ENCODE data around the gene SAMD4A. TPM values are rescaled to one million over a fixed set of nuclear protein-coding genes. Genes with fewer than 3 reads are reported as not detected.

The SAMD4A gene
- total RNA-seq, 1 donor from 2014 or later: 14.4 TPM

DNA sequence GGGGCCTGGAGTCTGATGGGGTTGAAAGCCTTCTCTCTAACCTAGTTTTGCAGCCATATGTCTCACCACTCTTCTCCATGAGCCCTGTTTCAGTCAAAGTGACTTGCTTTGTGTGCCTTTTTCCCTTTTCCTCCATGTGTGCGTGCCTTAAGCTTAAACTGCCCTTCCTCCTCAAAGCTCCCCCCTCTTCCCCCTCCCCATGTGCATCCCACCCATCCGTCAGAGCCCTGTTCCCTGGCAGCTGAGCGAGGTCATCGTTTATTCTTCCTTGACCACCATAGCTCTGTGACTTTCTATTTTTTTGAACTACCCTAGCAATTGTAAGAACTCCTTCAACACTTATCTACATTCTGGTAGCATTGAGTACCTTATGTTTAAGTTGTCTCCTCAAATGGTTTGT lies 24.9 kb downstream of the SAMD4A start:
- H3K27me3 Mint-ChIP-seq: no peaks in the 10 kb centered on the region
- TF ChIP-seq, protein P1, sequence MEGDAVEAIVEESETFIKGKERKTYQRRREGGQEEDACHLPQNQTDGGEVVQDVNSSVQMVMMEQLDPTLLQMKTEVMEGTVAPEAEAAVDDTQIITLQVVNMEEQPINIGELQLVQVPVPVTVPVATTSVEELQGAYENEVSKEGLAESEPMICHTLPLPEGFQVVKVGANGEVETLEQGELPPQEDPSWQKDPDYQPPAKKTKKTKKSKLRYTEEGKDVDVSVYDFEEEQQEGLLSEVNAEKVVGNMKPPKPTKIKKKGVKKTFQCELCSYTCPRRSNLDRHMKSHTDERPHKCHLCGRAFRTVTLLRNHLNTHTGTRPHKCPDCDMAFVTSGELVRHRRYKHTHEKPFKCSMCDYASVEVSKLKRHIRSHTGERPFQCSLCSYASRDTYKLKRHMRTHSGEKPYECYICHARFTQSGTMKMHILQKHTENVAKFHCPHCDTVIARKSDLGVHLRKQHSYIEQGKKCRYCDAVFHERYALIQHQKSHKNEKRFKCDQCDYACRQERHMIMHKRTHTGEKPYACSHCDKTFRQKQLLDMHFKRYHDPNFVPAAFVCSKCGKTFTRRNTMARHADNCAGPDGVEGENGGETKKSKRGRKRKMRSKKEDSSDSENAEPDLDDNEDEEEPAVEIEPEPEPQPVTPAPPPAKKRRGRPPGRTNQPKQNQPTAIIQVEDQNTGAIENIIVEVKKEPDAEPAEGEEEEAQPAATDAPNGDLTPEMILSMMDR (conservative IDR thresholded peaks at IDR 0.05): no peak
- H3K27ac Mint-ChIP-seq: peak overlapping the region; percentile 52

DNA sequence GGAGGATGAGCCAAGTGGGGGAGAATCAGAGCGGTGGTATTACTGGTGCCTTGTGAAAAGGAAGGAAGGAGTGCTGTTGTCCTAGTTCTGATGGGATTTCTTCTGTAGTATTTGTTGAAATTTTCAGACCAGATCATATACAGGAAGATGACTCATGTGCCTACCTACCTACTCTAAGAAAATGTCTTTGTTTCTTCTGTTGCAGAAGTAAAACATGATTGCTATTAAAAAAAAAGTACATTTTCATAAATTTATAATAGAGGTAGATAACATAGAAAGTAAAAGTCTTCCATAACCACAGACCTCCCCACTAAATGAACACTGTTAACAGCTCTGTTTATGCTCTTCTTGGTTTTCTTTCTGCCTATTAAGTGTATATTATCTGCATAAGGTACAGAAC lies 26.9 kb downstream of the SAMD4A start:
- DNase-seq (ENCODE audit: extremely low spot score, unreplicated experiment): no peak
- Mint-ChIP-seq H3K9me3 (peaks cover 4% of the 10 kb centered on the region), H3K27me3 (no peaks in the 10 kb centered on the region), H3K27ac (no peak overlapping the region), H3K4me3 (no peak overlapping the region), H3K36me3 (peaks cover 4% of the 10 kb centered on the region), H3K4me1 (ENCODE audit: unreplicated experiment) (peaks cover 4% of the 10 kb centered on the region)
- TF ChIP-seq, protein P1 (conservative IDR thresholded peaks at IDR 0.05): no peak

More for the DNA sequence above, 24.9 kb downstream of the SAMD4A start:
- no peaks in the 10 kb centered on the region for H3K4me1 Mint-ChIP-seq (ENCODE audit: unreplicated experiment)
- peaks cover 6% of the 10 kb centered on the region for H3K9me3 Mint-ChIP-seq
- no peak overlapping the region for H3K4me3 Mint-ChIP-seq
- H3K36me3 Mint-ChIP-seq: peaks cover 4% of the 10 kb centered on the region
- DNase-seq (ENCODE audit: extremely low spot score, unreplicated experiment): no peak

DNA sequence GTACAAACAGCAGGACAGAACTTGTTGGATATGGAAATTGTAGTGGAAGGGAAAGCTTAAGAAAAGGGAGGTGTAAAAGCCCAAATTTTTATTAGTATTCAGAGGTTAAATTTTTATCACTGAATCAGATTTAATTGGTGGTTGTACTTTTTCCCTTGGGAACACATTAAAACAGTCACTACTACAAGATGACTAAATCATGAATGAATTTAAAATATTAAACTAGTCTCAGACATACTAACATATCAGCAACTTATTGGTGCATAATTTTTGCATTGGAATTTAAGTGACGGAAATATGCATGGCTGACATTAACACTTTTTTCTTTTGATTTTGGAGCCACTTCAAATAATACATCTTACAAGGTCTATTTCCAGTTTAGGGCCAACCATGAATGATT lies 27.6 kb downstream of the SAMD4A start:
- peaks cover 4% of the 10 kb centered on the region for H3K9me3 Mint-ChIP-seq
- H3K4me3 Mint-ChIP-seq: no peak overlapping the region
- peaks cover 6% of the 10 kb centered on the region for H3K4me1 Mint-ChIP-seq (ENCODE audit: unreplicated experiment)
- H3K27me3 Mint-ChIP-seq: no peaks in the 10 kb centered on the region
- H3K27ac Mint-ChIP-seq: no peak overlapping the region
- TF ChIP-seq, protein P1 (conservative IDR thresholded peaks at IDR 0.05): no peak
- no peak for DNase-seq (ENCODE audit: extremely low spot score, unreplicated experiment)
- peaks cover 4% of the 10 kb centered on the region for H3K36me3 Mint-ChIP-seq

DNA sequence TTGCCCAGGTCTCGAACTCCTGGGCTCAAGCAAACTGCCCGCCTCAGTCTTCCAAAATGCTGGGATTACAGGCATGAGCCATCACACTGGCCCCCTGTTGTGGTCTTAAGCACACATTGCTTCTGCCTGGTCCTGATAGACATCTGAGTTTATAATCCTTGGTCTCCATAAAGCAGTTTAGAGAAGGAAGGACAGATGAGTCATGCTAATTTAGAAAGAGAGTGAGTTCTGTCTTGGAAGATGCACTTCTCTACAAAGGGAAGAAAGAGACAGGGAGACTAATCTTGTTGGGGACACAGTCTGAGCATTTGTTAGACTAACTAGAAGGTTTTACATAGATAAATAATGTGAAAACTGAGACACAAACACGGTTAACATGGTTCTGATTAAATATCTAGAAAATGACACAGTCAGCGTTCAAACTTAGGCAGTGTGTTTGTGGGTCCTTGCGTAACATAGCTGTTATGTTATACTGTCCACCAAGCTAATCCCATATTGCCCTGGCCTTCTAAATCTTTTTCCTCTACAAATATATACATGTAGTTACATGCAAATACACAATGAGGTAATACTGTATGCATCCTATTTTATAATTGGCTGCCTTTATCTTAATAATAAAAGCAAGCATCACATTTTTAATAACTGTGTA lies 31.0 kb downstream of the SAMD4A start:
- TF ChIP-seq, protein P1 (conservative IDR thresholded peaks at IDR 0.05): no peak
- DNase-seq (ENCODE audit: extremely low spot score, unreplicated experiment): no peak
- Mint-ChIP-seq H3K27ac (no peak overlapping the region), H3K4me1 (ENCODE audit: unreplicated experiment) (peaks cover 23% of the 10 kb centered on the region), H3K9me3 (peaks cover 4% of the 10 kb centered on the region), H3K36me3 (peaks cover 4% of the 10 kb centered on the region), H3K27me3 (no peaks in the 10 kb centered on the region), H3K4me3 (no peak overlapping the region)

DNA sequence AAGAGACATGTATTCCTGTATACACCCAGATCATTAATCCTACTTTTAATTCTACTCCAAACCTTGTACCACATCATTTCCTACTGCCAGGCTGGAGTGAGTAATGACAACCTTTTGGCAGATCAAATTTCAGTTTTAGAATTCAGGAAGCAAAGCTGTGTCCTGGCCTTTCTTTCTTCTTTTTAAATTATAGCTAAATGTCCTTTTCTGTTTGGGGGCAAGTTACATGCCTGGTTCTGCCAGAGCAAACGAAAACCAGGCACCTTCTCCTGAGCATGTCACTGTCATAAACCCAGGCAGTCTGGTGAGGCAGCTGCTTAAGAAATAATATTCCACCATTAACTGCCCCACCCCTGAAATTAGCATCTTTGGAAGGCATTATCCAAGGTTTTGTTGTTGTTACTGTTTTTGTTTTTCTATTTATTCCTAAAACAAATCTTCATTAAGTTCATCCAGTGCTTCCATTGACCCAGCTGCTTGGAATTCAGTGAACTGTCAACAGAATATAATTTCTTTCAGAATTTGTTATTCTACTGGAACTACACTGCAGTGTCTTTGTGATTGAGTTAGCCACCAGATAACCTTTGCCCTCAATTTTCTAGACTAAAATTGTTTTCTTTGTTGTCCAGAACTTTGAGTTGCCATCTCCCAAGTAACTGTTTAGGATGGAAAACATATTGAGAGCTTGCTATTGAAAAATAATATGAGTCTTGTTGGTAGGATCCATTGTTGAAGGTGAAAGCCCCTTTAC lies 33.2 kb downstream of the SAMD4A start:
- no peak for DNase-seq (ENCODE audit: extremely low spot score, unreplicated experiment)
- H3K4me3 Mint-ChIP-seq: no peak overlapping the region
- H3K27ac Mint-ChIP-seq: peak overlapping the region; percentile 1
- H3K27me3 Mint-ChIP-seq: no peaks in the 10 kb centered on the region
- H3K9me3 Mint-ChIP-seq: peaks cover 4% of the 10 kb centered on the region
- peaks cover 4% of the 10 kb centered on the region for H3K36me3 Mint-ChIP-seq
- TF ChIP-seq, protein P1 (conservative IDR thresholded peaks at IDR 0.05): no peak
- H3K4me1 Mint-ChIP-seq (ENCODE audit: unreplicated experiment): peaks cover 23% of the 10 kb centered on the region
